Fibroblast of mammary gland (primary cell): ENCODE results near the gene RO60.
"Not testable (repeated sequence)": the region's sequence is repeated elsewhere in the genome, so short reads cannot be mapped to it uniquely, and the experiment has no call there.

Source experiments
- DNase-seq: peaks from one replicate; pipeline ENCODE4 v3.0.0-alpha.2; 2010; ENCODE audit warnings: low read depth
- H3K4me3 ChIP-seq: 2 replicates; pipeline ENCODE4 v1.5.1; 2011; ENCODE audit warnings: low read depth, mild to moderate bottlenecking, low read length, moderate library complexity; ENCODE audit not compliant: control insufficient read depth
- CTCF ChIP-seq: conservative IDR thresholded peaks from 2 replicates; pipeline ENCODE4 v1.5.1; 2011; ENCODE audit warnings: low read depth, low read length, inconsistent platforms; ENCODE audit not compliant: control insufficient read depth, insufficient read depth

The RO60 gene

GRCh38 chr1:193019442-193020026, 39.9 kb upstream of the RO60 start:
- H3K4me3 ChIP-seq, result no peak overlapping the region
- peak; percentile 74 for DNase-seq
- peak; percentile 45 for TF ChIP-seq CTCF

DNA sequence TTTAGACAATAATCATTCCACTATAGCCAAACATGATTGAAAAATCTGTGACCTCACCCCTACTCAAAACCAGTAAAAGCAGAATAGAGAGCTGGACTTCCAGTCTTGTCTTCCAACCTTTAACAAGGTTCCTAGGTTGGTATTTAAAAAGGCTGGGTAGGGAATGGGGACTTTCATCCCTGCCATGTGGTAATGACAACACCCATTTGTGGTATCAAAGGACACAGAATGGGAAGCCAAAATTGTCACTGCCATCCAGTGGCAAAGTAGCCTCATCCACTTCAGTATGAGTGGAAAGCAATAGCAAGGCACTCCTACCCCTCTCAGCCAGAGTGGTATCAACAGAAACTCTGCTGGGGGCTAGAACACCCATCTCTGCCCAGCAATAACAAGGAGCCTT, 34.2 kb upstream of the RO60 start:
- no peak overlapping the region for H3K4me3 ChIP-seq
- TF ChIP-seq CTCF, result no peak
- no peak for DNase-seq

DNA sequence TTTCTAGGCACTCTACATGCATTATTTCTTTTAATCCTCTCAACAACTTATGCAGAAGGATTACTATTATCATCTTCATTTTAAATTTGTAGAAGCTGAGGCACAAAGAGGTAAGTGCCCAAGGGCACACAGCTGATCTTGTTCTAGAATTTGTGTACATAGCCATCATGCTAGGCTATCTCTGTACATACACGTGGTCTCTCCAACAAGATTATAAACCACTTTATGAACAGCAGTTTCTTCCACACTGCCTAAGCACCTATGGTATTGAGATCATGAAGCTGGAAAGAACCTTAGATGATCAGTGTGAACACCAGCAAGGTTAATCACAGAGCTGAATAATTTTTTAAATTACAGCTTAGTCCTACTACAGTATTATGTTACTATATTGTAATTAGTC, 29.1 kb upstream of the RO60 start:
- no peak for DNase-seq
- TF ChIP-seq CTCF, result no peak
- H3K4me3 ChIP-seq, result no peak overlapping the region

GRCh38 chr1:193031431-193031830, 28.0 kb upstream of the RO60 start:
- DNase-seq, result peak; percentile 28
- peak; percentile 35 for TF ChIP-seq CTCF
- no peak overlapping the region for H3K4me3 ChIP-seq

DNA sequence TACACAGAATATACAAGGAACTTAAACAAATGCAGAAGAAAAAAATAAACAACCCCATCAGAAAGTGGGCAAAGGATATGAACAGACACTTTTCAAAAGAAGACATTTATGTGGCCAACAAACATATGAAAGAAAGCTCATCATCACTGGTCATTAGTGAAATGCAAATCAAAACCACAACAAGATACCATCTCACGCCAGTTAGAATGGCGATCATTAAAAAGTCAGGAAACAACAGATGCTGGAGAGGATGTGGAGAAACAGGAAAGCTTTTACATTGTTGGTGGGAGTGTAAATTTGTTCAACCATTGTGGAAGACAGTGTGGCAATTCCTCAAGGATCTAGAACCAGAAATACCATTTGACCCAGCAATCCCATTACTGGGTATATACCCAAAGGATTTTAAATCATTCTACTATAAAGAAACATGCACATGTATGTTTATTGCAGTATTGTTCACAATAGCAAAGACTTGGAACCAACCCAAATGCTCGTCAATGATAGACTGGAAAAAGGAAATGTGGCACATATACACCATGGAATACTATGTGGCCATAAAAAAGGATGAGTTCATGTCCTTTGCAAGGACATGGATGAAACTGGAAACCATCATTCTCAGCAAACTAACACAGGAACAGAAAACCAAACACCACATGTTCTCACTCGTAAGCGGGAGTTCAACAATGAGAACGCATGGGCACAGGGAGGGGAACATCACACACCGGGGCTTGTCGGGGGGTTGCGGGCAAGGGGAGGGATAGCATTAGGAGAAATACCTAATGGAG, 26.6 kb upstream of the RO60 start:
- not testable (repeated sequence) for H3K4me3 ChIP-seq, DNase-seq

GRCh38 chr1:193033610-193034009, 25.8 kb upstream of the RO60 start:
- no peak overlapping the region for H3K4me3 ChIP-seq
- no peak for DNase-seq
- TF ChIP-seq CTCF, result no peak

- H3K4me3 ChIP-seq, result no peak overlapping the region
- no peak for DNase-seq
- no peak for TF ChIP-seq CTCF
Measured at GRCh38 chr1:193036337-193037047, 22.9 kb upstream of the RO60 start.
